ENCODE data around the gene ACACA.

- no peak for TF ChIP-seq CTCF (IDR thresholded peaks at IDR 0.05; ENCODE audit: extremely low read depth in 1 of 2, insufficient read depth in 1 of 2, low read depth in 1 of 2, low read length in 2 of 2)
- TF ChIP-seq EZH2 (IDR thresholded peaks at IDR 0.05; ENCODE audit: borderline replicate concordance, low read depth, low read length, severe bottlenecking), result no peak
- no peak for TF ChIP-seq POLR2A (IDR thresholded peaks at IDR 0.05; ENCODE audit: low read depth, low read length)
- TF ChIP-seq JUN (IDR thresholded peaks at IDR 0.05; ENCODE audit: borderline replicate concordance, insufficient read depth, insufficient read length, low read depth), result no peak
- TF ChIP-seq POLR2AphosphoS5 (IDR thresholded peaks at IDR 0.05; ENCODE audit: insufficient read depth, low read depth, low read length), result no peak
- TF ChIP-seq MAX (IDR thresholded peaks at IDR 0.05; ENCODE audit: insufficient read depth, insufficient read length), result no peak
- TF ChIP-seq MYC (IDR thresholded peaks at IDR 0.05; ENCODE audit: low read depth, low read length), result no peak
These were observed 95.7 kb downstream of the ACACA start for GRCh38 chr17:37310940-37311339.

Data from endothelial cell of umbilical vein (primary cell).